ENCODE data around the gene TMEM61. TPM values are rescaled to one million over a fixed set of nuclear protein-coding genes. Genes with fewer than 3 reads are reported as not detected.

TMEM61 gene
- total RNA-seq, 1 donor from 2014 or later, result not detected

GRCh38 chr1:54955359-54955758, 25.1 kb upstream of the TMEM61 start:
- Mint-ChIP-seq H3K27me3 (ENCODE audit: low read depth, unreplicated experiment) (no peaks in the 10 kb centered on the region), H3K9me3 (ENCODE audit: unreplicated experiment) (peaks cover 7% of the 10 kb centered on the region), H3K4me1 (ENCODE audit: low read depth, unreplicated experiment) (peaks cover 14% of the 10 kb centered on the region), H3K36me3 (ENCODE audit: low read depth, unreplicated experiment) (no peaks in the 10 kb centered on the region), H3K27ac (ENCODE audit: unreplicated experiment) (peak overlapping the region; percentile 88), H3K4me3 (ENCODE audit: unreplicated experiment) (no peak overlapping the region)
- H3K4me2 ChIP-seq (ENCODE audit: low read length), result peak overlapping the region; percentile 58
- H3K4me1 ChIP-seq (ENCODE audit: insufficient read depth, low read length), result peaks cover 15% of the 10 kb centered on the region
- DNase-seq (ENCODE audit: low read depth) (peak; percentile 42), FAIRE-seq (peak; percentile 66)
- no peak for TF ChIP-seq EZH2 (IDR thresholded peaks at IDR 0.05; ENCODE audit: insufficient read depth, low read length)
- TF ChIP-seq, protein P1, sequence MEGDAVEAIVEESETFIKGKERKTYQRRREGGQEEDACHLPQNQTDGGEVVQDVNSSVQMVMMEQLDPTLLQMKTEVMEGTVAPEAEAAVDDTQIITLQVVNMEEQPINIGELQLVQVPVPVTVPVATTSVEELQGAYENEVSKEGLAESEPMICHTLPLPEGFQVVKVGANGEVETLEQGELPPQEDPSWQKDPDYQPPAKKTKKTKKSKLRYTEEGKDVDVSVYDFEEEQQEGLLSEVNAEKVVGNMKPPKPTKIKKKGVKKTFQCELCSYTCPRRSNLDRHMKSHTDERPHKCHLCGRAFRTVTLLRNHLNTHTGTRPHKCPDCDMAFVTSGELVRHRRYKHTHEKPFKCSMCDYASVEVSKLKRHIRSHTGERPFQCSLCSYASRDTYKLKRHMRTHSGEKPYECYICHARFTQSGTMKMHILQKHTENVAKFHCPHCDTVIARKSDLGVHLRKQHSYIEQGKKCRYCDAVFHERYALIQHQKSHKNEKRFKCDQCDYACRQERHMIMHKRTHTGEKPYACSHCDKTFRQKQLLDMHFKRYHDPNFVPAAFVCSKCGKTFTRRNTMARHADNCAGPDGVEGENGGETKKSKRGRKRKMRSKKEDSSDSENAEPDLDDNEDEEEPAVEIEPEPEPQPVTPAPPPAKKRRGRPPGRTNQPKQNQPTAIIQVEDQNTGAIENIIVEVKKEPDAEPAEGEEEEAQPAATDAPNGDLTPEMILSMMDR (IDR thresholded peaks at IDR 0.05; ENCODE audit: insufficient read depth, low read depth, low read length), result no peak
- H3K27ac ChIP-seq (ENCODE audit: low read depth, low read length), result no peak overlapping the region
- peaks cover 9% of the 10 kb centered on the region for H3K9me3 ChIP-seq (ENCODE audit: insufficient read depth, low read depth, low read length)
- H3K79me2 ChIP-seq (ENCODE audit: insufficient read depth, low read length), result no peaks in the 10 kb centered on the region
- peak overlapping the region; percentile 40 for H2AFZ ChIP-seq (ENCODE audit: low read depth, low read length)
- no peaks in the 10 kb centered on the region for H4K20me1 ChIP-seq (ENCODE audit: insufficient read depth, low read length)
- no peak overlapping the region for H3K4me3 ChIP-seq (ENCODE audit: insufficient read depth, low read depth, low read length)
- no peaks in the 10 kb centered on the region for H3K27me3 ChIP-seq (ENCODE audit: insufficient read depth, low read length)
- H3K9ac ChIP-seq (ENCODE audit: low read length), result no peak overlapping the region
- H3K36me3 ChIP-seq (ENCODE audit: insufficient read depth, low read length), result no peaks in the 10 kb centered on the region

- H3K9me3 ChIP-seq (ENCODE audit: insufficient read depth, low read depth, low read length), result peaks cover 9% of the 10 kb centered on the region
- H3K4me3 Mint-ChIP-seq (ENCODE audit: unreplicated experiment), result no peak overlapping the region
- no peak overlapping the region for H2AFZ ChIP-seq (ENCODE audit: low read depth, low read length)
- H3K27me3 Mint-ChIP-seq (ENCODE audit: low read depth, unreplicated experiment), result no peaks in the 10 kb centered on the region
- no peak overlapping the region for H3K4me3 ChIP-seq (ENCODE audit: insufficient read depth, low read depth, low read length)
- H3K9me3 Mint-ChIP-seq (ENCODE audit: unreplicated experiment), result peaks cover 7% of the 10 kb centered on the region
- H3K27ac ChIP-seq (ENCODE audit: low read depth, low read length), result no peak overlapping the region
- no peak overlapping the region for H3K9ac ChIP-seq (ENCODE audit: low read length)
- DNase-seq (ENCODE audit: low read depth), result no peak
- no peak overlapping the region for H3K27ac Mint-ChIP-seq (ENCODE audit: unreplicated experiment)
- no peaks in the 10 kb centered on the region for H3K79me2 ChIP-seq (ENCODE audit: insufficient read depth, low read length)
- H3K4me1 Mint-ChIP-seq (ENCODE audit: low read depth, unreplicated experiment), result peaks cover 14% of the 10 kb centered on the region
- H3K27me3 ChIP-seq (ENCODE audit: insufficient read depth, low read length), result no peaks in the 10 kb centered on the region
- TF ChIP-seq, protein P1 (IDR thresholded peaks at IDR 0.05; ENCODE audit: insufficient read depth, low read depth, low read length), result no peak
- no peak for TF ChIP-seq EZH2 (IDR thresholded peaks at IDR 0.05; ENCODE audit: insufficient read depth, low read length)
- H3K36me3 ChIP-seq (ENCODE audit: insufficient read depth, low read length), result no peaks in the 10 kb centered on the region
- no peak overlapping the region for H3K4me2 ChIP-seq (ENCODE audit: low read length)
- peaks cover 9% of the 10 kb centered on the region for H3K4me1 ChIP-seq (ENCODE audit: insufficient read depth, low read length)
- no peaks in the 10 kb centered on the region for H4K20me1 ChIP-seq (ENCODE audit: insufficient read depth, low read length)
- no peaks in the 10 kb centered on the region for H3K36me3 Mint-ChIP-seq (ENCODE audit: low read depth, unreplicated experiment)
- no peak for FAIRE-seq
These were observed 23.7 kb upstream of the TMEM61 start for GRCh38 chr1:54956726-54957125.

- TF ChIP-seq, protein P1 (IDR thresholded peaks at IDR 0.05; ENCODE audit: insufficient read depth, low read depth, low read length), result no peak
- TF ChIP-seq EZH2 (IDR thresholded peaks at IDR 0.05; ENCODE audit: insufficient read depth, low read length), result no peak
- H3K4me2 ChIP-seq (ENCODE audit: low read length), result no peak overlapping the region
- no peaks in the 10 kb centered on the region for H3K36me3 ChIP-seq (ENCODE audit: insufficient read depth, low read length)
- no peaks in the 10 kb centered on the region for H3K79me2 ChIP-seq (ENCODE audit: insufficient read depth, low read length)
- H2AFZ ChIP-seq (ENCODE audit: low read depth, low read length), result no peak overlapping the region
- DNase-seq (ENCODE audit: low read depth) (no peak), FAIRE-seq (no peak)
- H3K27ac Mint-ChIP-seq (ENCODE audit: unreplicated experiment), result no peak overlapping the region
- H3K4me3 ChIP-seq (ENCODE audit: insufficient read depth, low read depth, low read length), result no peak overlapping the region
- peaks cover 12% of the 10 kb centered on the region for H3K4me1 Mint-ChIP-seq (ENCODE audit: low read depth, unreplicated experiment)
- H3K4me3 Mint-ChIP-seq (ENCODE audit: unreplicated experiment), result no peak overlapping the region
- H3K27me3 Mint-ChIP-seq (ENCODE audit: low read depth, unreplicated experiment), result no peaks in the 10 kb centered on the region
- no peaks in the 10 kb centered on the region for H3K36me3 Mint-ChIP-seq (ENCODE audit: low read depth, unreplicated experiment)
- H3K27me3 ChIP-seq (ENCODE audit: insufficient read depth, low read length), result no peaks in the 10 kb centered on the region
- no peaks in the 10 kb centered on the region for H4K20me1 ChIP-seq (ENCODE audit: insufficient read depth, low read length)
- H3K9me3 ChIP-seq (ENCODE audit: insufficient read depth, low read depth, low read length), result peaks cover 9% of the 10 kb centered on the region
- H3K4me1 ChIP-seq (ENCODE audit: insufficient read depth, low read length), result peaks cover 12% of the 10 kb centered on the region
- no peak overlapping the region for H3K9ac ChIP-seq (ENCODE audit: low read length)
- H3K27ac ChIP-seq (ENCODE audit: low read depth, low read length), result no peak overlapping the region
- H3K9me3 Mint-ChIP-seq (ENCODE audit: unreplicated experiment), result peaks cover 7% of the 10 kb centered on the region
These were observed 21.2 kb upstream of the TMEM61 start for GRCh38 chr1:54959241-54959640.
